ENCODE results near the gene NLGN1. TPM values are rescaled to one million over a fixed set of nuclear protein-coding genes. Genes with fewer than 3 reads are reported as not detected.

NLGN1 gene
- total RNA-seq, 1 experiment from 2014 or later, result not detected

DNA sequence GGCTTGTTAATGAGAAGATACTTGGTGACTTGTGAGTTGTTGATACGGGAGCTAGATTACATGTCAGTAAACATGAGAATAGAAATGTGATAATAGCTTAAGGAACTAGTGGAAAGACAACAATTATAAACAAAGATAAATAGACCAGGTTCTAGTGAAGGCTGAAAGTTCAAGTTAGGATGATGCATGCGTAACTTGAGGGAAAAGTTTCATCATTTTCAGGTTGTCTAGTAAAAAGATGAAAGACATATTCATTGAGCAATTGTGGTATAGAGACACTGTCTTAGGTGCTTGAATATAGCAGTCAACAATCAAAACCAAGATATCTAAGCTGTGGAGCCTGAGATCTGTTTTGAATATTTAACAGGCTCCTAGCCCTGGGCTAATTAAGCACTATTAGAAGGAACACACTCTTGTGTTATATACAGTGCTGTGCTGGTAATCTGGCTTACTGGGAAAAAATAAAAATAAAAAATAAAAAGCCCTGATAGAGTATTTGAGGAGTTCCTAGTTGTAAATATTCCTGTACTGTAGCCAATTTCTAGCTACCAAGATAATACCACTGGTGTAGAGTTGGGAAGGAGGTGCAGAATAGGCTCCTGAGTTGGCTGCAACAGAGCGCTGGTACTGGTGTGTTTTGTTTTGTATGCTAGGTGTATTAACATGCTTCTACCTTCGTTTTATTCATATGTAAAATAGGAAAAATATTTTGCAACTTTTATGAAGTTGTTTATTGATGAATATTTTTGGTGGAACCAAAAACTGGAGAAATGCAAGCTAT lies 68.5 kb downstream of the NLGN1 start:
- Histone ChIP-seq H3K4me2 (ENCODE audit: low read length) (no peak overlapping the region), H3K9me2 (ENCODE audit: insufficient read depth) (no peaks in the 10 kb centered on the region), H3K4me3 (replicated peaks in 1 of 2; ENCODE audit: low read depth in 1 of 2, low read length in 2 of 2) (no peak overlapping the region), H2AFZ (ENCODE audit: low read depth, low read length, poor library complexity, severe bottlenecking) (no peak overlapping the region), H3K79me2 (ENCODE audit: insufficient read depth, low read length) (no peaks in the 10 kb centered on the region), H3K9me3 (ENCODE audit: control insufficient read depth in 1 of 2, insufficient read depth in 1 of 2, low read depth in 1 of 2, low read length in 2 of 2) (no peaks in the 10 kb centered on the region), H3K4me1 (ENCODE audit: control insufficient read depth in 1 of 2, insufficient read depth in 2 of 2, low read length in 2 of 2) (no peaks in the 10 kb centered on the region), H3K27ac (ENCODE audit: low read depth, low read length) (no peak overlapping the region), H3K9ac (ENCODE audit: low read length) (no peak overlapping the region), H3K27me3 (ENCODE audit: insufficient read depth, low read length) (no peaks in the 10 kb centered on the region), H4K20me1 (ENCODE audit: insufficient read depth) (no peaks in the 10 kb centered on the region), H3K36me3 (ENCODE audit: control insufficient read depth in 1 of 2, insufficient read depth in 2 of 2, low read length in 2 of 2) (no peaks in the 10 kb centered on the region)
- ChIA-PET POLR2A (no interaction called here), RAD21 (ENCODE audit: low non-redundant PET in 1 of 2, low total read pairs in 2 of 2, uncharacterized antibody in 2 of 2, unreplicated experiment in 2 of 2) (no interaction called here), CTCF (no interaction called here)
- TF ChIP-seq EZH2 (IDR thresholded peaks at IDR 0.05), result no peak
- TF ChIP-seq, protein P1, sequence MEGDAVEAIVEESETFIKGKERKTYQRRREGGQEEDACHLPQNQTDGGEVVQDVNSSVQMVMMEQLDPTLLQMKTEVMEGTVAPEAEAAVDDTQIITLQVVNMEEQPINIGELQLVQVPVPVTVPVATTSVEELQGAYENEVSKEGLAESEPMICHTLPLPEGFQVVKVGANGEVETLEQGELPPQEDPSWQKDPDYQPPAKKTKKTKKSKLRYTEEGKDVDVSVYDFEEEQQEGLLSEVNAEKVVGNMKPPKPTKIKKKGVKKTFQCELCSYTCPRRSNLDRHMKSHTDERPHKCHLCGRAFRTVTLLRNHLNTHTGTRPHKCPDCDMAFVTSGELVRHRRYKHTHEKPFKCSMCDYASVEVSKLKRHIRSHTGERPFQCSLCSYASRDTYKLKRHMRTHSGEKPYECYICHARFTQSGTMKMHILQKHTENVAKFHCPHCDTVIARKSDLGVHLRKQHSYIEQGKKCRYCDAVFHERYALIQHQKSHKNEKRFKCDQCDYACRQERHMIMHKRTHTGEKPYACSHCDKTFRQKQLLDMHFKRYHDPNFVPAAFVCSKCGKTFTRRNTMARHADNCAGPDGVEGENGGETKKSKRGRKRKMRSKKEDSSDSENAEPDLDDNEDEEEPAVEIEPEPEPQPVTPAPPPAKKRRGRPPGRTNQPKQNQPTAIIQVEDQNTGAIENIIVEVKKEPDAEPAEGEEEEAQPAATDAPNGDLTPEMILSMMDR (IDR thresholded peaks at IDR 0.05 in 2 of 3, conservative IDR thresholded peaks at IDR 0.05 in 1 of 3; ENCODE audit: borderline replicate concordance in 1 of 3, insufficient read depth in 1 of 3, low read depth in 2 of 3, low read length in 2 of 3), result no peak
- no peak for TF ChIP-seq JUND (IDR thresholded peaks at IDR 0.05)
- DNase-seq (ENCODE audit: low read depth, low spot score) (no peak), ATAC-seq (no peak)
- BruUV-seq (replicated peaks), result no TSS peak
- intact Hi-C loops (cut with micrococcal nuclease), result no loop called here

GRCh38 chr3:173467501-173467900 lies 70.0 kb downstream of the NLGN1 start:
- TF ChIP-seq SRF (IDR thresholded peaks at IDR 0.05; ENCODE audit: low read depth) (no peak), RAD21 (IDR thresholded peaks at IDR 0.05; ENCODE audit: low read depth) (no peak), SP1 (IDR thresholded peaks at IDR 0.05; ENCODE audit: low read depth) (no peak), EGR1 (IDR thresholded peaks at IDR 0.05; ENCODE audit: low read depth) (no peak), EZH2phosphoT487 (IDR thresholded peaks at IDR 0.05; ENCODE audit: borderline replicate concordance) (no peak), ELF1 (IDR thresholded peaks at IDR 0.05; ENCODE audit: borderline replicate concordance, low read depth) (no peak), EZH2 (IDR thresholded peaks at IDR 0.05) (no peak), FOSL1 (IDR thresholded peaks at IDR 0.05; ENCODE audit: low read depth) (no peak), SIN3A (IDR thresholded peaks at IDR 0.05; ENCODE audit: low read depth) (no peak), JUND (IDR thresholded peaks at IDR 0.05) (no peak)
- H3K4me3 ChIP-seq (replicated peaks in 1 of 2; ENCODE audit: low read depth in 1 of 2, low read length in 2 of 2), result no peak overlapping the region
- no peaks in the 10 kb centered on the region for H4K20me1 ChIP-seq (ENCODE audit: insufficient read depth)
- H3K9ac ChIP-seq (ENCODE audit: low read length), result no peak overlapping the region
- ATAC-seq (no peak), DNase-seq (ENCODE audit: low read depth, low spot score) (no peak)
- CTCF ChIA-PET, result no interaction called here
- no peaks in the 10 kb centered on the region for H3K27me3 ChIP-seq (ENCODE audit: insufficient read depth, low read length)
- RAD21 ChIA-PET (ENCODE audit: low non-redundant PET in 1 of 2, low total read pairs in 2 of 2, uncharacterized antibody in 2 of 2, unreplicated experiment in 2 of 2), result no interaction called here
- no peak overlapping the region for H3K4me2 ChIP-seq (ENCODE audit: low read length)
- no peaks in the 10 kb centered on the region for H3K4me1 ChIP-seq (ENCODE audit: control insufficient read depth in 1 of 2, insufficient read depth in 2 of 2, low read length in 2 of 2)
- no TSS peak for BruUV-seq (replicated peaks)
- no peaks in the 10 kb centered on the region for H3K9me2 ChIP-seq (ENCODE audit: insufficient read depth)
- H3K79me2 ChIP-seq (ENCODE audit: insufficient read depth, low read length), result no peaks in the 10 kb centered on the region
- POLR2A ChIA-PET, result no interaction called here
- H3K36me3 ChIP-seq (ENCODE audit: control insufficient read depth in 1 of 2, insufficient read depth in 2 of 2, low read length in 2 of 2), result no peaks in the 10 kb centered on the region
- H2AFZ ChIP-seq (ENCODE audit: low read depth, low read length, poor library complexity, severe bottlenecking), result no peak overlapping the region
- H3K9me3 ChIP-seq (ENCODE audit: control insufficient read depth in 1 of 2, insufficient read depth in 1 of 2, low read depth in 1 of 2, low read length in 2 of 2), result no peaks in the 10 kb centered on the region
- no peak overlapping the region for H3K27ac ChIP-seq (ENCODE audit: low read depth, low read length)
- intact Hi-C loops (cut with micrococcal nuclease), result no loop called here
